Prostate gland (tissue), 2 donors: ENCODE results near the gene APOA1.

Source experiments
- POLR2AphosphoS5 ChIP-seq: sonication (generic); formaldehyde crosslinking; IDR thresholded peaks from one replicate; pipeline ENCODE4 v1.6.1; 2017; ENCODE audit warnings: antibody characterized with exemption
- TF ChIP-seq, protein P1 (sequence below), 4 experiments: fragments of 200-600 bp in 2 of 4; fragments of 450-650 bp in 2 of 4; sonication (generic) in 2 of 4; IDR thresholded peaks; 1 replicate in 3 of 4; 2 replicates in 1 of 4; pipeline ENCODE4 v1.5.1; 2016 to 2019; ENCODE audit warnings: antibody characterized with exemption in 4 of 4, mild to moderate bottlenecking in 2 of 4, moderate library complexity in 2 of 4

- TF ChIP-seq, protein P1, sequence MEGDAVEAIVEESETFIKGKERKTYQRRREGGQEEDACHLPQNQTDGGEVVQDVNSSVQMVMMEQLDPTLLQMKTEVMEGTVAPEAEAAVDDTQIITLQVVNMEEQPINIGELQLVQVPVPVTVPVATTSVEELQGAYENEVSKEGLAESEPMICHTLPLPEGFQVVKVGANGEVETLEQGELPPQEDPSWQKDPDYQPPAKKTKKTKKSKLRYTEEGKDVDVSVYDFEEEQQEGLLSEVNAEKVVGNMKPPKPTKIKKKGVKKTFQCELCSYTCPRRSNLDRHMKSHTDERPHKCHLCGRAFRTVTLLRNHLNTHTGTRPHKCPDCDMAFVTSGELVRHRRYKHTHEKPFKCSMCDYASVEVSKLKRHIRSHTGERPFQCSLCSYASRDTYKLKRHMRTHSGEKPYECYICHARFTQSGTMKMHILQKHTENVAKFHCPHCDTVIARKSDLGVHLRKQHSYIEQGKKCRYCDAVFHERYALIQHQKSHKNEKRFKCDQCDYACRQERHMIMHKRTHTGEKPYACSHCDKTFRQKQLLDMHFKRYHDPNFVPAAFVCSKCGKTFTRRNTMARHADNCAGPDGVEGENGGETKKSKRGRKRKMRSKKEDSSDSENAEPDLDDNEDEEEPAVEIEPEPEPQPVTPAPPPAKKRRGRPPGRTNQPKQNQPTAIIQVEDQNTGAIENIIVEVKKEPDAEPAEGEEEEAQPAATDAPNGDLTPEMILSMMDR (IDR thresholded peaks at IDR 0.05): no peak
- no peak for TF ChIP-seq POLR2AphosphoS5
Measured at GRCh38 chr11:116849060-116849459, 11.6 kb upstream of the APOA1 start.
